ENCODE measurements around the gene RCAN1. TPM values are rescaled to one million over a fixed set of nuclear protein-coding genes. Genes with fewer than 3 reads are reported as not detected.

Gene RCAN1
- total and polyA plus RNA-seq, 2 of the 8 experiments (the other 6 are each of a cell fraction or from before 2014, with no cell fraction given) = 1.7 to 6.4 TPM

- no peaks in the 10 kb centered on the region for H3K27me3 ChIP-seq (replicated peaks in 1 of 4; ENCODE audit: control insufficient read depth in 3 of 4, extremely low read depth in 1 of 4, insufficient read depth in 3 of 4, low read length in 3 of 4)
- no peak overlapping the region for H4K8ac ChIP-seq (ENCODE audit: extremely low read depth, insufficient read depth, low read length)
- no peaks in the 10 kb centered on the region for H3K79me1 ChIP-seq (ENCODE audit: low read depth, low read length)
- no peak overlapping the region for H3K18ac ChIP-seq (ENCODE audit: extremely low read depth, low read length)
- H3K4me3 ChIP-seq (ENCODE audit: extremely low read depth in 1 of 4, insufficient read depth in 2 of 4, low read depth in 3 of 4, low read length in 4 of 4) = no peak overlapping the region
- no peak overlapping the region for H3K23ac ChIP-seq (ENCODE audit: insufficient read length)
- 0 out of 8 replicates have a peak, but pooled peaks cover 0 to 2% (median 0%) of the 10 kb centered on the region in 4 experiments for H3K36me3 ChIP-seq (ENCODE audit: control insufficient read depth in 2 of 4, insufficient read depth in 4 of 4, low read length in 3 of 4)
- 86% methylated on average over 22 of the region's 22 CpGs; no CpG with 5 or more reads in 1 of the 2 experiments for WGBS, 2 experiments (ENCODE audit: extremely low coverage in 1 of 2, insufficient coverage in 1 of 2, insufficient read length in 1 of 2, insufficient replicate concordance in 2 of 2, low coverage in 1 of 2, low lambda C conversion rate in 2 of 2, missing lambda C conversion rate in 1 of 2)
- H4K20me1 ChIP-seq (replicated peaks in 1 of 2; ENCODE audit: control insufficient read depth in 1 of 2, insufficient read depth in 2 of 2, low read length in 2 of 2) = no peaks in the 10 kb centered on the region
- H3K9me3 ChIP-seq (ENCODE audit: insufficient read depth in 2 of 2, low read depth in 1 of 2, low read length in 1 of 2) = no peaks in the 10 kb centered on the region
- H2BK5ac ChIP-seq (ENCODE audit: low read depth, low read length) = no peak overlapping the region
- no peak for TF ChIP-seq EZH2 (IDR thresholded peaks at IDR 0.05; ENCODE audit: low read depth, low read length, severe bottlenecking)
- peak; percentile 32 to 76 (median 63) for TF ChIP-seq CTCF (IDR thresholded peaks at IDR 0.05; ENCODE audit: control extremely low read depth in 1 of 3, insufficient read depth in 1 of 3, low read depth in 1 of 3, low read length in 3 of 3)
- TF ChIP-seq RAD21 (IDR thresholded peaks at IDR 0.05 in 1 of 2, conservative IDR thresholded peaks at IDR 0.05 in 1 of 2; ENCODE audit: low read depth in 2 of 2, low read length in 2 of 2) = peak; percentile 53 to 68
- H3K14ac ChIP-seq (ENCODE audit: insufficient read length) = no peak overlapping the region
- no peak overlapping the region for H2BK120ac ChIP-seq (replicated peaks; ENCODE audit: low read depth, low read length)
- no peak overlapping the region for H3K27ac ChIP-seq (ENCODE audit: low read depth, low read length)
- no peak overlapping the region for H4K5ac ChIP-seq (ENCODE audit: insufficient read length, low read depth, low read length)
- no peak for DNase-seq (ENCODE audit: low read depth in 1 of 2, low spot score in 2 of 2)
- no peak overlapping the region for H4K91ac ChIP-seq (replicated peaks; ENCODE audit: insufficient read length, low read length)
- no peak overlapping the region for H3K4ac ChIP-seq (replicated peaks; ENCODE audit: insufficient read length, low read depth, low read length)
- CTCF ChIA-PET (ENCODE audit: partially characterized antibody) = interaction anchor here (0.7 to 3.9 kb wide), 22 partner anchors 9 to 113 kb away, joined by 3 to 28 read pairs (median 4); no protein-coding TSS in a partner anchor
- no peaks in the 10 kb centered on the region for H3K79me2 ChIP-seq (ENCODE audit: control insufficient read depth in 1 of 2, insufficient read depth in 2 of 2, low read length in 2 of 2)
- no peak overlapping the region for H2BK15ac ChIP-seq (ENCODE audit: low read length)
- no peak overlapping the region for H3K9ac ChIP-seq (replicated peaks in 1 of 4; ENCODE audit: extremely low read depth in 1 of 4, low read depth in 3 of 4, low read length in 3 of 4)
- peaks cover 0 to 4% (median 0%) of the 10 kb centered on the region in 4 experiments; a peak in 2 of 7 replicates for H3K4me1 ChIP-seq (replicated peaks in 1 of 4; ENCODE audit: control insufficient read depth in 3 of 4, insufficient read depth in 4 of 4, low read length in 3 of 4)
- H2AFZ ChIP-seq (ENCODE audit: low read length) = no peak overlapping the region
- no peak for FAIRE-seq
- peaks cover 2% of the 10 kb centered on the region; the same call in 1 of the 2 replicates for H3K23me2 ChIP-seq (ENCODE audit: low read depth, low read length)
- no peak overlapping the region for H3K4me2 ChIP-seq (ENCODE audit: insufficient read depth in 1 of 2, low read depth in 2 of 2, low read length in 2 of 2)
- no peak overlapping the region for H2BK20ac ChIP-seq (ENCODE audit: low read length)
- H3K56ac ChIP-seq (replicated peaks; ENCODE audit: insufficient read length, low read depth, low read length) = no peak overlapping the region
- no peak overlapping the region for H2BK12ac ChIP-seq (ENCODE audit: low read depth, low read length)
- POLR2A ChIA-PET (ENCODE audit: partially characterized antibody) = no interaction called here
- no peak overlapping the region for H2AK5ac ChIP-seq (ENCODE audit: low read depth, low read length)
Observed at GRCh38 chr21:34517491-34518245, 97.2 kb downstream of the RCAN1 start.
